Chondrocyte (in vitro differentiated cells): Measurements from ENCODE around the gene PRSS2. TPM values are rescaled to one million over a fixed set of nuclear protein-coding genes. Genes with fewer than 3 reads are reported as not detected.

Experiments
- DNase-seq: peaks from one replicate; pipeline ENCODE4 v3.0.0; 2021; ENCODE audit warnings: mixed read lengths, low spot score
- H3K27ac Mint-ChIP-seq: one replicate; pipeline ENCODE4 v1.8.0; 2021; ENCODE audit warnings: mild to moderate bottlenecking, moderate library complexity, mixed read lengths; ENCODE audit not compliant: unreplicated experiment
- H3K27me3 Mint-ChIP-seq: 2 replicates; pipeline ENCODE4 v1.8.0; 2021; ENCODE audit warnings: low read depth, mixed read lengths
- H3K36me3 Mint-ChIP-seq: 2 replicates; pipeline ENCODE4 v1.8.0; 2021; ENCODE audit warnings: low read depth, mixed read lengths
- H3K4me1 Mint-ChIP-seq: 2 replicates; pipeline ENCODE4 v1.8.0; 2021; ENCODE audit warnings: low read depth, mild to moderate bottlenecking, mixed read lengths
- H3K4me3 Mint-ChIP-seq: one replicate; pipeline ENCODE4 v1.8.0; 2021; ENCODE audit warnings: mild to moderate bottlenecking, moderate library complexity, mixed read lengths; ENCODE audit not compliant: unreplicated experiment
- H3K9me3 Mint-ChIP-seq: 2 replicates; pipeline ENCODE4 v1.8.0; 2021; ENCODE audit warnings: low read depth, mixed read lengths
- total RNA-seq: library from RNA; stranded (reverse); gene quantifications from 3 replicates; pipeline ENCODE4 v1.2.1, GENCODE V29; 2021
- TF ChIP-seq, protein P1 (sequence below): fragments of 200-600 bp; sonication (generic); IDR thresholded peaks from 2 replicates; pipeline ENCODE4 v1.5.0; 2021; ENCODE audit warnings: antibody characterized with exemption, mild to moderate bottlenecking, moderate library complexity

PRSS2 gene
- total RNA-seq, 1 donor from 2014 or later: not detected

GRCh38 chr7:142815134-142815533, 44.4 kb downstream of the PRSS2 start:
- H3K36me3 Mint-ChIP-seq: no peaks in the 10 kb centered on the region
- TF ChIP-seq, protein P1, sequence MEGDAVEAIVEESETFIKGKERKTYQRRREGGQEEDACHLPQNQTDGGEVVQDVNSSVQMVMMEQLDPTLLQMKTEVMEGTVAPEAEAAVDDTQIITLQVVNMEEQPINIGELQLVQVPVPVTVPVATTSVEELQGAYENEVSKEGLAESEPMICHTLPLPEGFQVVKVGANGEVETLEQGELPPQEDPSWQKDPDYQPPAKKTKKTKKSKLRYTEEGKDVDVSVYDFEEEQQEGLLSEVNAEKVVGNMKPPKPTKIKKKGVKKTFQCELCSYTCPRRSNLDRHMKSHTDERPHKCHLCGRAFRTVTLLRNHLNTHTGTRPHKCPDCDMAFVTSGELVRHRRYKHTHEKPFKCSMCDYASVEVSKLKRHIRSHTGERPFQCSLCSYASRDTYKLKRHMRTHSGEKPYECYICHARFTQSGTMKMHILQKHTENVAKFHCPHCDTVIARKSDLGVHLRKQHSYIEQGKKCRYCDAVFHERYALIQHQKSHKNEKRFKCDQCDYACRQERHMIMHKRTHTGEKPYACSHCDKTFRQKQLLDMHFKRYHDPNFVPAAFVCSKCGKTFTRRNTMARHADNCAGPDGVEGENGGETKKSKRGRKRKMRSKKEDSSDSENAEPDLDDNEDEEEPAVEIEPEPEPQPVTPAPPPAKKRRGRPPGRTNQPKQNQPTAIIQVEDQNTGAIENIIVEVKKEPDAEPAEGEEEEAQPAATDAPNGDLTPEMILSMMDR: no peak
- H3K9me3 Mint-ChIP-seq: no peaks in the 10 kb centered on the region
- no peak for DNase-seq
- no peaks in the 10 kb centered on the region for H3K4me1 Mint-ChIP-seq
- no peak overlapping the region for H3K27ac Mint-ChIP-seq
- H3K27me3 Mint-ChIP-seq: peaks cover 58% of the 10 kb centered on the region
- H3K4me3 Mint-ChIP-seq: no peak overlapping the region

- DNase-seq: no peak
- no peak overlapping the region for H3K27ac Mint-ChIP-seq
- peaks cover 58% of the 10 kb centered on the region for H3K27me3 Mint-ChIP-seq
- no peak overlapping the region for H3K4me3 Mint-ChIP-seq
- TF ChIP-seq, protein P1: no peak
- peaks cover 1% of the 10 kb centered on the region for H3K36me3 Mint-ChIP-seq
- H3K9me3 Mint-ChIP-seq: peaks cover 8% of the 10 kb centered on the region
- H3K4me1 Mint-ChIP-seq: no peaks in the 10 kb centered on the region
Measured at GRCh38 chr7:142817506-142817905, 46.7 kb downstream of the PRSS2 start.

GRCh38 chr7:142819530-142819929, 48.8 kb downstream of the PRSS2 start:
- no peaks in the 10 kb centered on the region for H3K4me1 Mint-ChIP-seq
- H3K27ac Mint-ChIP-seq: no peak overlapping the region
- peaks cover 13% of the 10 kb centered on the region for H3K9me3 Mint-ChIP-seq
- no peak overlapping the region for H3K4me3 Mint-ChIP-seq
- peaks cover 50% of the 10 kb centered on the region for H3K27me3 Mint-ChIP-seq
- DNase-seq: no peak
- TF ChIP-seq, protein P1: no peak
- H3K36me3 Mint-ChIP-seq: peaks cover 1% of the 10 kb centered on the region

DNA sequence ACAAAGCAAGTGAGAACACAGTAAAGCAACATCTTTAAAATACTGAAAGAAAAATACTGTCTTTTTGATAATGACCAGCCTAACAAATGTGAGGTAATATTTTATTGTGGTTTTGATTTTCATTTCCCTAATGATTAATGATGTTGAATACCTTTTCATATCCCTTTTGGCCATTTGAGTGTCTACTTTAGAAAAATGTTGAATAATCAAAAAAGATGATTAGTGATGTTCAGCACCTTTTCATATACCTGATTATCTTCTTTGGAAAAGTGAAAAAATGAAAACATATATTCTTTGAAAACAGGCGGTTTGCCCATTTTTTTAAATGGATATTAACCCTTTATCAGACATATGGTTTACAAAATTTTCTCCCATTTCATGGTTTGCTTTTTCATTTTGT, 51.9 kb downstream of the PRSS2 start:
- Mint-ChIP-seq H3K36me3 (peaks cover 1% of the 10 kb centered on the region), H3K4me1 (no peaks in the 10 kb centered on the region), H3K27me3 (peaks cover 37% of the 10 kb centered on the region), H3K9me3 (peaks cover 16% of the 10 kb centered on the region), H3K4me3 (no peak overlapping the region), H3K27ac (no peak overlapping the region)
- no peak for DNase-seq
- TF ChIP-seq, protein P1: no peak

Other genes starting within 250 kb of the PRSS2 start
- not detected in 3 replicates for gene PRSS1, start 21.5 kb upstream of the PRSS2 start, total RNA-seq
- 0.22 to 2.1 TPM (median 0.31 TPM) in 3 replicates for gene EPHB6, start 84.1 kb downstream of the PRSS2 start, total RNA-seq
- 1.1 TPM in 1 of 3 replicates, not detected in the others for gene TRPV6, start 114.8 kb downstream of the PRSS2 start, total RNA-seq
- gene TRPV5, start 162.8 kb downstream of the PRSS2 start, total RNA-seq: not detected in 3 replicates
- not detected in 3 replicates for gene LLCFC1, start 168.5 kb downstream of the PRSS2 start, total RNA-seq
- 0.40 to 0.79 TPM (median 0.44 TPM) in 3 replicates for gene KEL, start 191.4 kb downstream of the PRSS2 start, total RNA-seq